Mucosa of descending colon (tissue), 3 donors: Measurements from ENCODE around the gene LNPEP. TPM values are rescaled to one million over a fixed set of nuclear protein-coding genes. Genes with fewer than 3 reads are reported as not detected.

Experiments used
- ATAC-seq: fragments of 200-7000 bp; cut with Tn5 transposase; one replicate; pipeline ENCODE4 v1.9.1; 2020; ENCODE audit warnings: mild to moderate bottlenecking, moderate library complexity
- DNase-seq, 3 donors: peaks; one replicate each; pipeline ENCODE4 v3.0.0-alpha.2; 2020
- H3K36me3 ChIP-seq: fragments of 200-600 bp; one replicate; pipeline ENCODE4 v1.8.0; 2021; ENCODE audit warnings: low read depth, mild to moderate bottlenecking
- H3K4me1 ChIP-seq: fragments of 200-600 bp; one replicate; pipeline ENCODE4 v1.8.0; 2021; ENCODE audit warnings: low read depth, mild to moderate bottlenecking
- H3K4me3 ChIP-seq: fragments of 200-600 bp; one replicate; pipeline ENCODE4 v1.8.0; 2021; ENCODE audit warnings: mild to moderate bottlenecking
- H3K9me3 ChIP-seq: fragments of 200-600 bp; one replicate; pipeline ENCODE4 v1.8.0; 2021; ENCODE audit warnings: mild to moderate bottlenecking
- CTCF ChIP-seq: fragments of 200-600 bp; IDR thresholded peaks from one replicate; pipeline ENCODE4 v1.8.0; 2022; ENCODE audit warnings: antibody characterized with exemption, mild to moderate bottlenecking
- intact Hi-C, 2 donors: fragments of 100-400 bp; cut with DNase I in 1 of 2; cut with micrococcal nuclease in 1 of 2; formaldehyde crosslinking; loops; one replicate each; pipeline versions ENCODE4 v1.11.0 to v1.11.1; 2022; cut with DNase I, micrococcal nuclease
- total RNA-seq, 3 donors: library from RNA; stranded (reverse); fragmentation: NEBNext Ultra II Directional in 2 of 3; extraction: Animal tissue kit (Norgen Biotek cat#: 25700) in 2 of 3; gene quantifications; one replicate each; pipeline versions ENCODE4 v1.2.1 to v1.2.4, GENCODE V29; 2021 to 2023
- donor health status: DM: no; HTN: no; CAD: no; lungs with moderate emphysema.
- donor health status: DM: no; HTN: no; CAD: no.
- donor health status: DM: no; HTN: yes; CAD: no.

The LNPEP gene
- total RNA-seq, 3 donors from 2014 or later: 32.3 to 54.7 (median 38.2) TPM

- no peaks in the 10 kb centered on the region for H3K9me3 ChIP-seq
- ATAC-seq: no peak
- no peak overlapping the region for H3K4me3 ChIP-seq
- no peak for DNase-seq
- H3K4me1 ChIP-seq: no peaks in the 10 kb centered on the region
- intact Hi-C loops: no loop called here
- H3K36me3 ChIP-seq: no peaks in the 10 kb centered on the region
- no peak for TF ChIP-seq CTCF
Measured at GRCh38 chr5:96909003-96909402, 26.9 kb upstream of the LNPEP start.

GRCh38 chr5:96909435-96909834 is 26.4 kb upstream of the LNPEP start:
- no peak for DNase-seq
- H3K36me3 ChIP-seq: no peaks in the 10 kb centered on the region
- no peak for ATAC-seq
- intact Hi-C loops: no loop called here
- no peak overlapping the region for H3K4me3 ChIP-seq
- no peaks in the 10 kb centered on the region for H3K4me1 ChIP-seq
- no peaks in the 10 kb centered on the region for H3K9me3 ChIP-seq
- no peak for TF ChIP-seq CTCF

- TF ChIP-seq CTCF: no peak
- intact Hi-C loops: no loop called here
- H3K36me3 ChIP-seq: no peaks in the 10 kb centered on the region
- H3K9me3 ChIP-seq: no peaks in the 10 kb centered on the region
- H3K4me3 ChIP-seq: no peak overlapping the region
- DNase-seq (no peak), ATAC-seq (no peak)
- no peaks in the 10 kb centered on the region for H3K4me1 ChIP-seq
Measured at GRCh38 chr5:96911139-96911538, 24.7 kb upstream of the LNPEP start.

GRCh38 chr5:96913233-96913632 is 22.6 kb upstream of the LNPEP start:
- Histone ChIP-seq H3K4me1 (no peaks in the 10 kb centered on the region), H3K36me3 (no peaks in the 10 kb centered on the region), H3K4me3 (no peak overlapping the region), H3K9me3 (no peaks in the 10 kb centered on the region)
- DNase-seq (no peak), ATAC-seq (no peak)
- no peak for TF ChIP-seq CTCF
- intact Hi-C loops: no loop called here

GRCh38 chr5:96919754-96920197 is 16.1 kb upstream of the LNPEP start:
- no peaks in the 10 kb centered on the region for H3K9me3 ChIP-seq

More at GRCh38 chr5:96919754-96920197, 16.1 kb upstream of the LNPEP start:
- no peak for TF ChIP-seq CTCF
- no peak for DNase-seq
- Histone ChIP-seq H3K4me3 (no peak overlapping the region), H3K4me1 (no peaks in the 10 kb centered on the region), H3K36me3 (no peaks in the 10 kb centered on the region)
- ATAC-seq: no peak
- intact Hi-C loops: no loop called here
